GM18511 (cell line): ENCODE data around the gene CAMTA1.

Experiments
- ATAC-seq: cut with Tn5 transposase; IDR thresholded peaks from one replicate; pipeline ENCODE4 v1.9.1; 2021; ENCODE audit warnings: mild to moderate bottlenecking, moderate library complexity; ENCODE audit not compliant: unreplicated experiment

The CAMTA1 gene

GRCh38 chr1:7610106-7610731 lies 825.0 kb downstream of the CAMTA1 start:
- ATAC-seq, result no peak

- ATAC-seq, result no peak
Observed at GRCh38 chr1:7610936-7611335, 825.7 kb downstream of the CAMTA1 start.

GRCh38 chr1:7611421-7612010 lies 826.3 kb downstream of the CAMTA1 start:
- no peak for ATAC-seq

- no peak for ATAC-seq
Observed at GRCh38 chr1:7613106-7613850, 828.0 kb downstream of the CAMTA1 start.

GRCh38 chr1:7613851-7614205 lies 828.6 kb downstream of the CAMTA1 start:
- ATAC-seq, result no peak

- ATAC-seq, result no peak
Observed at GRCh38 chr1:7614576-7615074, 829.4 kb downstream of the CAMTA1 start.

- no peak for ATAC-seq
Observed at GRCh38 chr1:7615138-7615537, 829.9 kb downstream of the CAMTA1 start.

GRCh38 chr1:7616076-7616832 lies 831.0 kb downstream of the CAMTA1 start:
- ATAC-seq, result no peak

- ATAC-seq, result no peak
Observed at GRCh38 chr1:7616953-7617352, 831.7 kb downstream of the CAMTA1 start.

GRCh38 chr1:7617826-7618225 lies 832.6 kb downstream of the CAMTA1 start:
- no peak for ATAC-seq

- no peak for ATAC-seq
Observed at GRCh38 chr1:7620196-7620595, 834.9 kb downstream of the CAMTA1 start.

GRCh38 chr1:7621334-7622219 lies 836.3 kb downstream of the CAMTA1 start:
- ATAC-seq, result no peak

GRCh38 chr1:7623842-7624241 lies 838.6 kb downstream of the CAMTA1 start:
- ATAC-seq, result no peak

- no peak for ATAC-seq
Observed at GRCh38 chr1:7624791-7625355, 839.6 kb downstream of the CAMTA1 start.

- no peak for ATAC-seq
Observed at GRCh38 chr1:7625401-7625800, 840.1 kb downstream of the CAMTA1 start.

- no peak for ATAC-seq
Observed at GRCh38 chr1:7628273-7628672, 843.0 kb downstream of the CAMTA1 start.

- no peak for ATAC-seq
Observed at GRCh38 chr1:7629011-7629410, 843.8 kb downstream of the CAMTA1 start.

- ATAC-seq, result no peak
Observed at GRCh38 chr1:7629465-7630195, 844.4 kb downstream of the CAMTA1 start.

- ATAC-seq, result no peak
Observed at GRCh38 chr1:7630378-7630777, 845.1 kb downstream of the CAMTA1 start.
